GM20000 (cell line): ENCODE data around the gene HNRNPAB.

ENCODE experiments used
- DNase-seq: peaks from one replicate; pipeline ENCODE4 v3.0.0; 2012; ENCODE audit warnings: low spot score
- TF ChIP-seq, protein P1 (sequence below): IDR thresholded peaks from 2 replicates; pipeline ENCODE4 v1.5.1; 2012; ENCODE audit warnings: mild to moderate bottlenecking, control low read depth; ENCODE audit errors: extremely low read depth, missing control alignments

HNRNPAB gene

DNA sequence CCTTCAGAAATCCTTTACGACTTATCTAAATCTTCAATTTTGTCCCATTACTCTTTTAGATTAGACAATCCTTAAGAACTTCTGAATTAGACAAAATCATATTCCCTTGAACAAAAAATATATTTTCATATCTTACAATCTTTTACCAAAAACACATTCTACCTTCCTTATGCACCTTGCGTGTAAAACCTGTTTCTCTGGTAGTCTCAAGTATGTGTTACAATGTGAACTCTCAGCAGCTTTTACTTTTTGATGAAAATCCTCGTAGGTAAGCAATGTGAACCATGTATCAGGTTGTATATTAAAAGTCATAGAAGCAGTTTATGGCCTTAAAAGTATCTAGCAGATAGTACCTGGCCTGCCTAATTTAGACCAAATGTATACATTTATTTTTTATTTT lies 29.9 kb upstream of the HNRNPAB start:
- TF ChIP-seq, protein P1, sequence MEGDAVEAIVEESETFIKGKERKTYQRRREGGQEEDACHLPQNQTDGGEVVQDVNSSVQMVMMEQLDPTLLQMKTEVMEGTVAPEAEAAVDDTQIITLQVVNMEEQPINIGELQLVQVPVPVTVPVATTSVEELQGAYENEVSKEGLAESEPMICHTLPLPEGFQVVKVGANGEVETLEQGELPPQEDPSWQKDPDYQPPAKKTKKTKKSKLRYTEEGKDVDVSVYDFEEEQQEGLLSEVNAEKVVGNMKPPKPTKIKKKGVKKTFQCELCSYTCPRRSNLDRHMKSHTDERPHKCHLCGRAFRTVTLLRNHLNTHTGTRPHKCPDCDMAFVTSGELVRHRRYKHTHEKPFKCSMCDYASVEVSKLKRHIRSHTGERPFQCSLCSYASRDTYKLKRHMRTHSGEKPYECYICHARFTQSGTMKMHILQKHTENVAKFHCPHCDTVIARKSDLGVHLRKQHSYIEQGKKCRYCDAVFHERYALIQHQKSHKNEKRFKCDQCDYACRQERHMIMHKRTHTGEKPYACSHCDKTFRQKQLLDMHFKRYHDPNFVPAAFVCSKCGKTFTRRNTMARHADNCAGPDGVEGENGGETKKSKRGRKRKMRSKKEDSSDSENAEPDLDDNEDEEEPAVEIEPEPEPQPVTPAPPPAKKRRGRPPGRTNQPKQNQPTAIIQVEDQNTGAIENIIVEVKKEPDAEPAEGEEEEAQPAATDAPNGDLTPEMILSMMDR = no peak
- no peak for DNase-seq

DNA sequence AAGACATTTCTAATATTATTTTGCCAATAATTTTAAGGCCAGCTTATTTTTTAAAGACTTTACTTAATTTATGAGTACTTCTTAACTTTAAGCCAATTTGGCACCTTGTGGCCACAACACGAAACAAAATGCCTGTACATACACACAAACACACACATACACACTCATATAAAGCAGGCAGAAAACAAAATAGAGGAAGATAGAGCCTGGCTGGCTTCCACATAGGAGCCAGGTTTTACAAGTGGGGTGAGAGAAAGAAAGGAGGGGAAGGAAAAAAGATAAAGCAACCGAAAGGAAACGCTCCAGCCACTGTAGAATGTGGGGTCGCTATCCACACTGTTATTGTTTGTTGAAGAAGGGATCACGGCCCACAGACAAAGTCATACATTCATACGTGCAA lies 27.5 kb upstream of the HNRNPAB start:
- no peak for DNase-seq
- TF ChIP-seq, protein P1 = no peak

DNA sequence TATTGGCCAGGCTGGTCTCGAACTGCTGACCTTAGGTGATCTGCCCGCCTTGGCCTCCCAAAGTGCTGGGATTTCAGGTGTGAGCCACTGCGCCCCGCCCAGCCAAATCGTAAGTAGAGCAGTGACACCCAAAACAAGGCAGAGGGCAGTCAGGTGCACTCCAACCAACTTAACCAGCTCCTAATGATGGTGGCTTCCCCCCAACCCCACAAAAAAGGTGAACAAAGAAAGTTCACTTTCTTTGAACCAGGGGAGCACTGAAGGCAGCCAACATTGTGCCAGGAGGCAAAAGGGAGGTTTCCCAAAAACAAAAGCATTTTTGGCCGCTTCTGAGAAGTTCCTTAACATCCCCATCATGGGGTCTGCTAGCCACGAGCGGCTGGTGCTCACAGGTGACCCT lies 26.8 kb upstream of the HNRNPAB start:
- no peak for DNase-seq
- TF ChIP-seq, protein P1 = no peak

DNA sequence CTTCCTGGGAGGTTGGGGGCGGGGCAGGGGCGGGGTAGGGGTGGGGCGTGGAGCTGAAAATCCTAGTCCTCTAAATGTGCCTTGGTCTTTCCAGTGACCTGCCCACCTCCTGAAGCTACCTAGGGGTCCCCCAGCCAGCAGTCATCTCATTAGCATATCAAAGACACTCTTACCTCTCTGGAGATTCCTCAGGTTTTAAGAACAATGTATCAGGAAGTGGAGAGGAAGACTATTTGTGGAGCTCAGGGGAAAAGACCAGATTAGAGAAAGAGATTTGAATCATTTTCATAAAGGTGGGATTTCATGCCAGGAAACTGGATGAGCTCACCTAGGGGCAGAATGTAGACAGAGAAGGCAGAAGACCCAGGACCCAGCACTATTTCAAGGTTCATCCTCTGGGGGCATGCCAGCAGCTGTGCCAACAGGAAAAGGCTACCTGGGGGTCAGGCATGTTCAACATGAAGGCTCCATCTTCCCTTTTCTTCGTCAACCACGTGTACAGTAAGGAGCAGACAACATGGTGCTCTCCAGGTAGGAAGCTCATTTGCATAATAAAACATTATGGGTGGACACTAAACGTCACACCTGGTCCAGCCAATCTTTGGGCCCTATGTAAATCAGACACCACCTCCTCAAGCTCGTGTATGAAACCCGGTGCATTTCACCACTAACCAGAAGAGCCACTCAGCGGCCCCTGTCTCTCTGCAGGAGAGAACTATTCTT lies 24.0 kb upstream of the HNRNPAB start:
- no peak for DNase-seq

DNA sequence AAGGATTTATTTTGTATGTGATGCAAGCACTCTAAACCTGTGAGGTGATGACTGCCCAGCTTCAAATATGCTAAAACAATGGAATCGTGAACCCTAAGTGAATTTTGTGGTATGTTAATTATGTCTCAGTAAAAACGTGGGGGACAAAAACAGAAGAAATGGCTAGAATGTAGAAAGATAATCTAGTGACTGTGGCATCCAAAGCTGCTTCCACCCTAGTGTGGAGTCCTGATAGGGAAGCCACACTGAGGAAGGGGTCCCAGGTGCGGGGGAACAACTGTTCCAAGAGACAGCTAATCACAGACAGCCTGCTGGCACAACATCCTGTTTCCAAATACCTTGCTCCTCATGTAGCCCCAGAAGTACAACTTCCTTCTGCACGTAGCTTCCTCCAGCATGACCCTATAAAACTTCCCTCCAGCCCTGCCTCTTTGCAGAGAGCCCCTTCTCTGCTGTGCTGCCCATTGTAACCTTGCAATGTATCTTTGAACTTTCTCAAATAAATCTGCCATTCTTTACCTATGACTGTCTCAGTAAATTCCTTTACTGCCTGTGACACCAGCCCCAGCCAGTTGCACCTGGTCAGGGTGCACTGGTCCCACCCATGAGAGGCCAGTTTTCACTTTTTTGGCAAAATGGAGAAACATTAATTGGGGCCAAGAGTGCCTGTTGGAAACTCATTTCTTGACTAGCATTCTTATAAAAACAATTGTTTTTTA lies 22.0 kb upstream of the HNRNPAB start:
- TF ChIP-seq, protein P1 = no peak
- DNase-seq = no peak

More for the DNA sequence above, 24.0 kb upstream of the HNRNPAB start:
- TF ChIP-seq, protein P1 = no peak

DNA sequence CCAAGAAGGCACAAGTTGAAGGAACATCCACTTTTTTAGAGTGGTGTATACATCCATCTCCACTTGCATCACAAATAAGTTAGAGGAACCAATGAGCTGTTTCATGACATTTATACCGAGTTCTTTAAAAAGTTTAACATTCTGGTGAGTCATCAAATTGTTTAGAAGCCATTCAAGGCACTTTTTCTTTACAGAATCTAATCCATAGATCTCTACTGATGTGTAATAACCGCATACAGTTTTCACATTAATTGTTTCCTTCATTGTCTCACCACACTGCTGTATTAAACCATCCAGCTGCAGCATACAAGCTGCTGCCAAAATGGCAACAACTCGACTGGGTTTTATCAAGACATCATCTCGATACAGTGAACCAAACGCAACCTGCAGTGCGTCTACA lies 17.9 kb upstream of the HNRNPAB start:
- TF ChIP-seq, protein P1 = no peak
- no peak for DNase-seq

DNA sequence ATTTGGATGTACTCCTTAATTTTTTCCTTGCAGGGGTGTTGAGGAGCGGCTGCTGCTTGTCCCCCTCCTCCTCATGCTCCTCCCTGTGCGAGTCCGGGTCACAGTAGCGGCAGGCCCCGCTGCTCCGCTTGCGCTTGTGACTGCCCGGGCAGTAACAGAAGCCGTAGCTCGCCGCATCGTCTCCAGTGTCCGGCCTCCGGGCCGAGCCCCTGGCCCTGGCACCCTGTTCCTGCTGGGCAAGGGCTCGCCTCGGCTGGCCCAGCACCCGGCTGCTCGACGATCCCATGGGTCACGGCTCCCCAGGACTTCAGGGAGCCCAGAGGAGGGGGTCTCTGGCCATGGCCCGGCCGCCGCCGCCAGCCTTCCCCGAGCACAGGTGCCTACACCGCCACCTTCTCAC lies 17.3 kb upstream of the HNRNPAB start, which contains the start of gene GMCL2:
Gene GMCL2, minus strand, starts transcription at position 358 of the 400 bp plus-strand sequence. Its CDS starts 72 bp downstream, at position 286.
- no peak for DNase-seq
- TF ChIP-seq, protein P1 = no peak
